Measurements from ENCODE around the gene UVRAG.
A peak's percentile ranks its signal among the peaks of the same experiment; 100 is the strongest.

Gene UVRAG

GRCh38 chr11:76176463-76176862 is 361.5 kb downstream of the UVRAG start:
- no peak for DNase-seq

- DNase-seq = no peak
These were observed 362.3 kb downstream of the UVRAG start for GRCh38 chr11:76177250-76177686.

GRCh38 chr11:76179147-76179546 is 364.1 kb downstream of the UVRAG start:
- DNase-seq = no peak

GRCh38 chr11:76181371-76181770 is 366.4 kb downstream of the UVRAG start:
- DNase-seq = no peak

- peak; percentile 25 for DNase-seq
These were observed 369.6 kb downstream of the UVRAG start for GRCh38 chr11:76184551-76184993.

GRCh38 chr11:76185511-76185910 is 370.5 kb downstream of the UVRAG start:
- no peak for DNase-seq

GRCh38 chr11:76185931-76186401 is 371.0 kb downstream of the UVRAG start:
- no peak for DNase-seq

- DNase-seq = no peak
These were observed 371.8 kb downstream of the UVRAG start for GRCh38 chr11:76186776-76187279.

GRCh38 chr11:76188873-76189272 is 373.9 kb downstream of the UVRAG start:
- no peak for DNase-seq

- DNase-seq = no peak
These were observed 374.7 kb downstream of the UVRAG start for GRCh38 chr11:76189682-76190081.

GRCh38 chr11:76190376-76190775 is 375.4 kb downstream of the UVRAG start:
- DNase-seq = no peak
